AG04450 (cell line): ENCODE results near the gene TALDO1. TPM values are rescaled to one million over a fixed set of nuclear protein-coding genes. Genes with fewer than 3 reads are reported as not detected.

ENCODE experiments used
- CTCF ChIA-PET: fragments of 300-600, 350-600 bp; formaldehyde crosslinking; extraction: SDS; loops from one replicate; lab custom pipeline; 2022; ENCODE audit warnings: antibody characterized with exemption, inconsistent platforms; lab: Charles Lee
- POLR2A ChIA-PET: fragments of 350-600 bp; formaldehyde crosslinking; extraction: SDS; loops from one replicate; lab custom pipeline; 2021; ENCODE audit warnings: antibody characterized with exemption, inconsistent platforms; lab: Yijun Ruan, JAX
- DNase-seq: peaks from one replicate; pipeline ENCODE4 v3.0.0-alpha.2; 2011; ENCODE audit warnings: low read depth, low spot score
- H3K27ac ChIP-seq: one replicate; pipeline ENCODE4 v1.5.1; 2012; ENCODE audit warnings: low read depth, low read length, control low read depth
- H3K27me3 ChIP-seq: one replicate; pipeline ENCODE4 v1.6.0; 2012; ENCODE audit warnings: low read length; ENCODE audit not compliant: control insufficient read depth, insufficient read depth
- H3K4me3 ChIP-seq: 2 replicates; pipeline ENCODE4 v1.5.1; 2011; ENCODE audit warnings: mild to moderate bottlenecking, low read depth, low read length, control low read depth
- H3K9me3 ChIP-seq: 2 replicates; pipeline ENCODE4 v1.5.1; 2012; ENCODE audit warnings: low read length; ENCODE audit not compliant: control insufficient read depth, insufficient read depth
- CTCF ChIP-seq: IDR thresholded peaks from 2 replicates; pipeline ENCODE4 v1.5.1; 2011; ENCODE audit warnings: low read depth, low read length, control low read depth, inconsistent platforms
- polyA plus RNA-seq: library from polyadenylated mRNA; depleted of rRNA; stranded (reverse); fragments of >200 nt; gene quantifications from 2 replicates; pipeline ENCODE4 v1.2.3, GENCODE V29; 2011

Gene TALDO1
- polyA plus RNA-seq, 1 experiment = 242 TPM

- H3K4me3 ChIP-seq = peak within 1 kb of the TSS; percentile 78
- no peak for DNase-seq
- ChIA-PET POLR2A (interaction anchor here (1.0 kb wide), 1 partner anchor 11 kb away, joined by 4 read pairs; the partner anchor contains the start of gene RPLP2), CTCF (no interaction called here)
- peaks cover 3% of the 10 kb centered on the region; the same call in 1 of the 2 replicates for H3K9me3 ChIP-seq
- peak within 1 kb of the TSS; percentile 85 for H3K27ac ChIP-seq
- H3K27me3 ChIP-seq = no peaks in the 10 kb centered on the region
- TF ChIP-seq CTCF = peak; percentile 54
These were observed 50.9 kb downstream of the TALDO1 start, which contains the start of gene SLC25A22 for GRCh38 chr11:798093-798713. Gene SLC25A22 (minus strand): TSS chr11:798281. CDS start chr11:795006, 3,275 bp downstream.

- Histone ChIP-seq H3K4me3 (no peak overlapping the region), H3K9me3 (peaks cover 3% of the 10 kb centered on the region; the same call in 1 of the 2 replicates), H3K27ac (no peak overlapping the region), H3K27me3 (no peaks in the 10 kb centered on the region)
- no peak for TF ChIP-seq CTCF
- POLR2A ChIA-PET = no interaction called here
- DNase-seq = no peak
- CTCF ChIA-PET = interaction anchor here (0.6 kb wide), 1 partner anchor 20 kb away, joined by 3 read pairs; no protein-coding TSS in a partner anchor
These were observed 52.5 kb downstream of the TALDO1 start for GRCh38 chr11:799641-800316.

GRCh38 chr11:800473-800872, 53.2 kb downstream of the TALDO1 start:
- CTCF ChIA-PET = no interaction called here
- no peak overlapping the region for H3K27ac ChIP-seq

GRCh38 chr11:801097-801780, 54.0 kb downstream of the TALDO1 start:
- ChIA-PET CTCF (no interaction called here), POLR2A (no interaction called here)
- Histone ChIP-seq H3K27me3 (no peaks in the 10 kb centered on the region), H3K4me3 (no peak overlapping the region), H3K27ac (no peak overlapping the region), H3K9me3 (peaks cover 3% of the 10 kb centered on the region; the same call in 1 of the 2 replicates)
- DNase-seq = no peak
- TF ChIP-seq CTCF = no peak

More at GRCh38 chr11:800473-800872, 53.2 kb downstream of the TALDO1 start:
- H3K27me3 ChIP-seq = no peaks in the 10 kb centered on the region
- no peak for DNase-seq
- peaks cover 3% of the 10 kb centered on the region; the same call in 1 of the 2 replicates for H3K9me3 ChIP-seq
- TF ChIP-seq CTCF = no peak
- no peak overlapping the region for H3K4me3 ChIP-seq
- POLR2A ChIA-PET = no interaction called here
